AG04450 (cell line): Measurements from ENCODE around the gene NDUFB11. TPM values are rescaled to one million over a fixed set of nuclear protein-coding genes. Genes with fewer than 3 reads are reported as not detected.

Experiments
- CTCF ChIA-PET: fragments of 300-600, 350-600 bp; formaldehyde crosslinking; extraction: SDS; loops from one replicate; lab custom pipeline; 2022; ENCODE audit warnings: antibody characterized with exemption, inconsistent platforms; lab: Charles Lee
- POLR2A ChIA-PET: fragments of 350-600 bp; formaldehyde crosslinking; extraction: SDS; loops from one replicate; lab custom pipeline; 2021; ENCODE audit warnings: antibody characterized with exemption, inconsistent platforms; lab: Yijun Ruan, JAX
- DNase-seq: peaks from one replicate; pipeline ENCODE4 v3.0.0-alpha.2; 2011; ENCODE audit warnings: low read depth, low spot score
- H3K27ac ChIP-seq: one replicate; pipeline ENCODE4 v1.5.1; 2012; ENCODE audit warnings: low read depth, low read length, control low read depth
- H3K27me3 ChIP-seq: one replicate; pipeline ENCODE4 v1.6.0; 2012; ENCODE audit warnings: low read length; ENCODE audit not compliant: control insufficient read depth, insufficient read depth
- H3K4me3 ChIP-seq: 2 replicates; pipeline ENCODE4 v1.5.1; 2011; ENCODE audit warnings: mild to moderate bottlenecking, low read depth, low read length, control low read depth
- H3K9me3 ChIP-seq: 2 replicates; pipeline ENCODE4 v1.5.1; 2012; ENCODE audit warnings: low read length; ENCODE audit not compliant: control insufficient read depth, insufficient read depth
- CTCF ChIP-seq: IDR thresholded peaks from 2 replicates; pipeline ENCODE4 v1.5.1; 2011; ENCODE audit warnings: low read depth, low read length, control low read depth, inconsistent platforms
- polyA plus RNA-seq: library from polyadenylated mRNA; depleted of rRNA; stranded (reverse); fragments of >200 nt; gene quantifications from 2 replicates; pipeline ENCODE4 v1.2.3, GENCODE V29; 2011

The NDUFB11 gene
- polyA plus RNA-seq, 1 experiment: 51.1 TPM

- POLR2A ChIA-PET: no interaction called here
These were observed 4.4 kb upstream of the NDUFB11 start for GRCh38 chrX:47148946-47149345.

GRCh38 chrX:47146936-47147859 is 2.7 kb upstream of the NDUFB11 start:
- no peaks in the 10 kb centered on the region for H3K27me3 ChIP-seq
- no peak overlapping the region for H3K27ac ChIP-seq
- no peak for DNase-seq
- POLR2A ChIA-PET: no interaction called here
- CTCF ChIA-PET: no interaction called here
- peak overlapping the region; percentile 79 for H3K4me3 ChIP-seq
- TF ChIP-seq CTCF: no peak
- H3K9me3 ChIP-seq: no peaks in the 10 kb centered on the region

More at GRCh38 chrX:47148946-47149345, 4.4 kb upstream of the NDUFB11 start:
- no peak for DNase-seq
- Histone ChIP-seq H3K4me3 (no peak overlapping the region), H3K9me3 (no peaks in the 10 kb centered on the region), H3K27ac (no peak overlapping the region), H3K27me3 (no peaks in the 10 kb centered on the region)
- CTCF ChIA-PET: interaction anchor here (0.7 kb wide), 1 partner anchor 1580 kb away, joined by 3 read pairs; no protein-coding TSS in a partner anchor
- TF ChIP-seq CTCF: no peak

- Histone ChIP-seq H3K4me3 (peak overlapping the region; percentile 79), H3K9me3 (no peaks in the 10 kb centered on the region), H3K27me3 (no peaks in the 10 kb centered on the region), H3K27ac (no peak overlapping the region)
- POLR2A ChIA-PET: no interaction called here
- no peak for TF ChIP-seq CTCF
- DNase-seq: no peak
- CTCF ChIA-PET: no interaction called here
These were observed 1.8 kb upstream of the NDUFB11 start for GRCh38 chrX:47146121-47146935.

- Histone ChIP-seq H3K9me3 (no peaks in the 10 kb centered on the region), H3K27ac (peak overlapping the region; percentile 89), H3K27me3 (no peaks in the 10 kb centered on the region), H3K4me3 (peak overlapping the region; percentile 79)
- TF ChIP-seq CTCF: no peak
- DNase-seq: no peak
- ChIA-PET CTCF (interaction anchor here (0.6 to 1.3 kb wide), 8 partner anchors 11 to 239 kb away, joined by 3 to 16 read pairs (median 4); no protein-coding TSS in a partner anchor), POLR2A (interaction anchor here (0.6 to 1.2 kb wide), 5 partner anchors 9 to 239 kb away, joined by 3 to 13 read pairs (median 5); no protein-coding TSS in a partner anchor)
These were observed 1.1 kb upstream of the NDUFB11 start for GRCh38 chrX:47145395-47146120.
